Measurements from ENCODE around the gene KRTAP10-2. TPM values are rescaled to one million over a fixed set of nuclear protein-coding genes. Genes with fewer than 3 reads are reported as not detected.
A peak's percentile ranks its signal among the peaks of the same experiment; 100 is the strongest.

KRTAP10-2 gene
- total RNA-seq, 1 donor from 2014 or later = not detected

DNA sequence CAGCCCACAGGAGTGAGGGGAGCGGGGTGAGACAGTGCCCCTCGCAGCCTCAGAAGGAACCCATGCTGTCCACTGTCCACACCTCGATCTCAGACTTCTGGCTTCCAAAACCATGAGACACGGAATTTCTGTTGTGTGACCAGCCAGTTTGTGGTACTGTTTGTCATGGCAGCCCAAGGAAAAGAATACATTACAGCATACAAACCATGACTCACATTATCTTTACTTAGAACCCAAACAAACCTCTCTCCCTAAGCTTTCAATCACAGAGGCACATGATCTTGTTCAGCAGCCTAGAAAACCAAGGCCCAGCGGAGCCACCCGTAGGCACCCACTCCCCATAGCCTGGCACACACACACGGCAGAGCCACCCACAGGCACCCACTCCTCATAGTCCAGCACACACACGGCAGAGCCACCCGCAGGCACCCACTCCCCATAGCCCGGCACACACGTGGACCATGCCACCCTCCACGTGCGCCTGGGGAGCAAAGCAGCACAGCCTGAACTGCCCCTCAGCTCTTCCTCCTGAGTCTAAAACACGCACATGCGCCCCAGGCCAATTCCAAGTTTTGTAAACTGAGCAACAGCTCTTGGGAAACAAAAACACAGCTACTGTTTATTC lies 21.8 kb upstream of the KRTAP10-2 start:
- DNase-seq (ENCODE audit: low read depth, low spot score) = no peak
- peak overlapping the region; percentile 43 for H3K27ac Mint-ChIP-seq (ENCODE audit: unreplicated experiment)

GRCh38 chr21:44571844-44572782 lies 20.8 kb upstream of the KRTAP10-2 start:
- Mint-ChIP-seq H3K9me3 (peaks cover 9% of the 10 kb centered on the region), H3K27me3 (ENCODE audit: low read depth) (peaks cover 5% of the 10 kb centered on the region), H3K4me1 (no peaks in the 10 kb centered on the region), H3K27ac (ENCODE audit: unreplicated experiment) (no peak overlapping the region), H3K4me3 (no peak overlapping the region), H3K36me3 (ENCODE audit: low read depth) (peaks cover 7% of the 10 kb centered on the region)
- TF ChIP-seq CTCF (conservative IDR thresholded peaks at IDR 0.05) = no peak
- DNase-seq (ENCODE audit: low read depth, low spot score) = no peak

More for the DNA sequence above, 21.8 kb upstream of the KRTAP10-2 start:
- Mint-ChIP-seq H3K4me1 (no peaks in the 10 kb centered on the region), H3K4me3 (no peak overlapping the region), H3K27me3 (ENCODE audit: low read depth) (peaks cover 2% of the 10 kb centered on the region), H3K9me3 (peaks cover 11% of the 10 kb centered on the region), H3K36me3 (ENCODE audit: low read depth) (peaks cover 8% of the 10 kb centered on the region)
- TF ChIP-seq CTCF (conservative IDR thresholded peaks at IDR 0.05) = no peak

DNA sequence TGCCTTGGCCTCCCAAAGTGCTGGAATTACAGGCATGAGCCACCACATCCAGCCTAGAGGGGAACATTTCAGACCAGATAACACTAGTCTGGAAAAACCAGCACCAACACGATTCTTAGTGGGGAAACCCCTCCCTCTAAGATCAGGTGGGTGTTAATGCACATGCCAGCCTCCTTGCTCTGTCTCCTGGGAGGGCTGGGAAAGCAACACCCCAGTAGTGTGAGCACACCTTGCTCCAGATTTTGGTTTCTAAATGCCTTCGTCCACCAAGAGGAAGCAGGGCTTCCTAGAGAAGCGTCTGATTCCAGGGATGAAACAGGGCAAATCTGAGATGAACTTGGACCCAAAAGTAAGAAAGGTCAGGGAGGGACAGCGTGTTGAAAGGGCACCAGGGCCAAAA lies 20.0 kb upstream of the KRTAP10-2 start:
- Mint-ChIP-seq H3K27me3 (ENCODE audit: low read depth) (peaks cover 6% of the 10 kb centered on the region), H3K4me1 (no peaks in the 10 kb centered on the region), H3K9me3 (peaks cover 7% of the 10 kb centered on the region), H3K36me3 (ENCODE audit: low read depth) (peaks cover 3% of the 10 kb centered on the region), H3K27ac (ENCODE audit: unreplicated experiment) (no peak overlapping the region), H3K4me3 (no peak overlapping the region)
- no peak for DNase-seq (ENCODE audit: low read depth, low spot score)
- TF ChIP-seq CTCF (conservative IDR thresholded peaks at IDR 0.05) = no peak

- DNase-seq (ENCODE audit: low read depth, low spot score) = no peak
- H3K36me3 Mint-ChIP-seq (ENCODE audit: low read depth) = peaks cover 3% of the 10 kb centered on the region
- no peak overlapping the region for H3K27ac Mint-ChIP-seq (ENCODE audit: unreplicated experiment)
- no peaks in the 10 kb centered on the region for H3K4me1 Mint-ChIP-seq
- H3K9me3 Mint-ChIP-seq = peaks cover 7% of the 10 kb centered on the region
- H3K27me3 Mint-ChIP-seq (ENCODE audit: low read depth) = peaks cover 6% of the 10 kb centered on the region
- no peak overlapping the region for H3K4me3 Mint-ChIP-seq
- no peak for TF ChIP-seq CTCF (conservative IDR thresholded peaks at IDR 0.05)
Observed at GRCh38 chr21:44569861-44570517, 18.7 kb upstream of the KRTAP10-2 start.

GRCh38 chr21:44568667-44569556 lies 17.6 kb upstream of the KRTAP10-2 start:
- H3K4me3 Mint-ChIP-seq = no peak overlapping the region
- TF ChIP-seq CTCF (conservative IDR thresholded peaks at IDR 0.05) = no peak
- H3K4me1 Mint-ChIP-seq = no peaks in the 10 kb centered on the region
- H3K36me3 Mint-ChIP-seq (ENCODE audit: low read depth) = peaks cover 3% of the 10 kb centered on the region
- DNase-seq (ENCODE audit: low read depth, low spot score) = no peak
- H3K27ac Mint-ChIP-seq (ENCODE audit: unreplicated experiment) = peak overlapping the region; percentile 19
- peaks cover 7% of the 10 kb centered on the region for H3K9me3 Mint-ChIP-seq
- peaks cover 6% of the 10 kb centered on the region for H3K27me3 Mint-ChIP-seq (ENCODE audit: low read depth)
